AG09309 (cell line): ENCODE measurements around the gene RIMS3.

Experiments
- DNase-seq: peaks from one replicate; pipeline ENCODE4 v3.0.0-alpha.2; 2010; ENCODE audit warnings: low read depth
- H3K4me3 ChIP-seq: 2 replicates; pipeline ENCODE4 v1.5.1; 2011; ENCODE audit warnings: mild to moderate bottlenecking, low read depth, low read length, moderate library complexity; ENCODE audit not compliant: control insufficient read depth
- TF ChIP-seq, protein P1 (sequence below): IDR thresholded peaks from 2 replicates; pipeline ENCODE4 v1.5.1; 2011; ENCODE audit warnings: mild to moderate bottlenecking, low read depth, low read length, inconsistent platforms; ENCODE audit not compliant: insufficient read depth, control insufficient read depth; ENCODE audit errors: missing control alignments

Gene RIMS3

DNA sequence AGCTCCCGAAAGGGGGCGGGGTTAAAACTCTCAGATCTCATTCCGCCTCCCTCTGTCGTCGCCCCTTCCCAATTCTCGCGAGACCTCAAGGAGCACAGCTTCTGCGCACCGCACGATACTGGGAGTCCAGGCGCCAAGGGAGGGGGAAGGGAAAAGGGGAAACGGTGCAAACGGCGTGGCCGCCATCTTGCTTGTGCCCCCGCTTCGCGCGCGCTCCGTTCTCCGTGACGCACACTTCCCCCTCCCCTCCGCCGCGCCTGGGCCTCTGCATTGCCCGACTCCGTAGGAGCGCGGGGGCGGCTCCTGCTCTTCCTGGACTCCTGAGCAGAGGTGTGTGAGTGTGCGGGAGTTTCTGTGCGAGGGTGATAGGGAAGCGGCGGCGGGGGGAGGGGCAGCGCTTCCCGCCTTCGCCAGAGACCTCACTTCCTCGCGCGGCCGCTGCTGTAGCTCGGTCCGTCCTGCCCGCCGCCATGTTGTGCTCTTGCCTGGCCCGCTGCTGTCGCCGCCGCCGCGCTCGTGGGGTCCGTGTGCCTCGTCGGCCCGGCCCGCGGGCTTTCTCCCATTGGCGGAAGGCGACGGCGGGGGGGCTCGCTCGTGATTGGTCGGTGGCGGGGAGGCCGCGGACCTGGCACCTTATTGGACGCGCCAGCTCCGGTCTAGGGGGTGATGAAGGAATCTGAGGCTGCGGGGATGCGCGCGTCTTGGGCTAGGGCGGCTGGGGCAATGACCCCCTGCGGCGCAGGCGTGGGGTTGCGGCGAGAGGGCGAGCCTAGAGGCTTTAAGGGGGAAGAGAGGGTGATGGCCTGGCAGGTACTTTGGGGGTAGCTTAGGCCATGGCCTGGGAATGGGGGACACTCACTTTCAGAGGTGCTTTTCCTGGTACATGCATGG is 26.3 kb upstream of the RIMS3 start, which contains the start of gene NFYC:
Gene NFYC, plus strand, starts transcription at position 167 of the 891 bp plus-strand sequence. CDS start 47,140 bp downstream, outside the sequence.
- TF ChIP-seq, protein P1, sequence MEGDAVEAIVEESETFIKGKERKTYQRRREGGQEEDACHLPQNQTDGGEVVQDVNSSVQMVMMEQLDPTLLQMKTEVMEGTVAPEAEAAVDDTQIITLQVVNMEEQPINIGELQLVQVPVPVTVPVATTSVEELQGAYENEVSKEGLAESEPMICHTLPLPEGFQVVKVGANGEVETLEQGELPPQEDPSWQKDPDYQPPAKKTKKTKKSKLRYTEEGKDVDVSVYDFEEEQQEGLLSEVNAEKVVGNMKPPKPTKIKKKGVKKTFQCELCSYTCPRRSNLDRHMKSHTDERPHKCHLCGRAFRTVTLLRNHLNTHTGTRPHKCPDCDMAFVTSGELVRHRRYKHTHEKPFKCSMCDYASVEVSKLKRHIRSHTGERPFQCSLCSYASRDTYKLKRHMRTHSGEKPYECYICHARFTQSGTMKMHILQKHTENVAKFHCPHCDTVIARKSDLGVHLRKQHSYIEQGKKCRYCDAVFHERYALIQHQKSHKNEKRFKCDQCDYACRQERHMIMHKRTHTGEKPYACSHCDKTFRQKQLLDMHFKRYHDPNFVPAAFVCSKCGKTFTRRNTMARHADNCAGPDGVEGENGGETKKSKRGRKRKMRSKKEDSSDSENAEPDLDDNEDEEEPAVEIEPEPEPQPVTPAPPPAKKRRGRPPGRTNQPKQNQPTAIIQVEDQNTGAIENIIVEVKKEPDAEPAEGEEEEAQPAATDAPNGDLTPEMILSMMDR, result no peak
- H3K4me3 ChIP-seq, result peak within 1 kb of the TSS; percentile 73
- DNase-seq, result peak; percentile 89

DNA sequence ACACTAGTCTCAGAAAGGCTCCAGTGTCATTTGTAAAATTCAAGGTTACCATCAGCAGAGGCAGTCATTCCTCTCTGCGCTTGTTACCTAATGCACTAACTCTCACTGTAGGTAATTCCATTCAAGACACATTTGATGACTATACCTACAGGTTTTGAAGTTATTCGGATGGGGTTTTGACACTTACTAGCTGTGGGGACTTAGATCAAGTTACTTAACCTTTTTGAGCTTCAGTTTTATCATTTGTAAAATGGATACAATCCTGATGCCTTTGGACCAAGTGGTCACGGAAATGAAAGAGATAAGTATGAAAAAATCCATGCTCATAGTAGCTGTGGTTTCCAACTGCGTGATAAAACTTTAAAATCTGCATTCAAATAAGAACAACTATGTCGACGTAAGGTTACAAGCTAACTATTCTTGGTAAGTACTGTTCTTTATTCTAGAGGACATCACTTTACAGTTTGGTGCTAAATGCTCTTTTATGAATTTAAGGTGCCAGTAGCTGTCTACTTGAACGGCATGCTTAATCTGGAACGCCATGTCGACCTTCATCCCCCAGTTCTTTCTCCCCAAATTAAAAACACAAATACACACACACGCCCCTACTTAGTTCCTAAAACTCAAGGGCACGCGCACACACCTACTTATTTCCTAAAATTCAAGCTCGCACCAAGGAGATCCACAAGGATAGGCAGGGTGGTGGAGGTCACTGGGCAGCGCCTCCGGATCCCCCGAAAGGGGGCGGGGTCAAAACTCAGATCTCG is 25.5 kb upstream of the RIMS3 start:
- TF ChIP-seq, protein P1, result no peak
- DNase-seq, result no peak

DNA sequence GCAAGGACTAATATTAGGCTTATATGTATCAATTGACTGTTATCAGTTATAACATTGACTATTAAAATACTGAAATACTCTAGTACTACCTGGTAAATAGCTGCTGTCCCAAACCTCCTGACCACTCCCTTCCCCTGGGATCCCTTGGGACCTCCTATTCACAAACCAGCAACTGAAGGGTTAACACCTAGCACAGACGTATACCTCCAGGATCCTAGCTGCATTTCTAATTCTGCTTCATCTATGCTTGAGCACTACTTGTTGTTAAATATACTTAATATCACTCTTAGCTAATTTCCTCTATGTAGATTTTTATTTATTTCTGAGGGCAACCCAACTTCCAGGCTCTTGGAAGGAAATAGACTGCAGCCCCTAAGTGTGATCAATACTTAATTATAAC is 24.3 kb upstream of the RIMS3 start:
- no peak for DNase-seq
- TF ChIP-seq, protein P1, result no peak
- no peak overlapping the region for H3K4me3 ChIP-seq

More for the DNA sequence above, 25.5 kb upstream of the RIMS3 start:
- H3K4me3 ChIP-seq, result peak overlapping the region; percentile 73

DNA sequence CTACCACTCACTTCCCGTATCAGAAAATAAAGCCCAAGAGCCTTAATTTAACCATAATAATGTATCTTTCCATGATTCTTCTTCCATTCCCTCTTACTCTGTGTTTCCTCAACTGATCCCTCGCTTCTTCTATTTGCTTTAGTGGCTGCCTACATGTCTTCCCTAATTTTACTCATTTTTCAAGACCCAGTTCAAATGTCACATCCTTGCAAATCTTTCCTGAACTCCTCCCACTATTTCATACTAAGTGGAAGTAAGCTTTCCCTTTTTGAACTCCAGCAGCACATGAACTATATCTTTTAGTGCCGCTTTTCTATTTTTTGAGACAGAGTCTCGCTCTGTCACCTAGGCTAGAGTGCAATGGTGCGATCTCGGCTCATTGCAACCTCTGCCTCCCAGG is 22.2 kb upstream of the RIMS3 start:
- DNase-seq, result no peak
- H3K4me3 ChIP-seq, result no peak overlapping the region
- TF ChIP-seq, protein P1, result no peak

DNA sequence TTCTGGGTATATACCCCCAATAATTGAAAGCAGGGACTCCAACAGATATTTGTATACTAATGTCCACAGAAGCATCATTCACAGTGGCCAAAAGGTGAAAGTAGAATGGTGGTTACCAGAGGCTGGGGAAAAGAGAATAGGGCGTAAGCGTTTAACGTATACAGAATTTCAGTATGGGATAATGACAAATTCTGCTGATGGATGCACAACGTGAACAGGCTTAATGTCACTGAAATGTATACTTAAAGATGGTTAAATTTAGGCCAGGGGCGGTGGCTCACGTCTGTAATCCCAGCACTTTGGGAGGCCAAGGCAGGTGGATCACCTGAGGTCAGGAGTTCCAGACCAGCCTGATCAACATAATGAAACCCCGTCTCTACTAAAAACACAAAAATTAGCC is 21.6 kb upstream of the RIMS3 start:
- no peak for DNase-seq
- H3K4me3 ChIP-seq, result no peak overlapping the region
- TF ChIP-seq, protein P1, result no peak

DNA sequence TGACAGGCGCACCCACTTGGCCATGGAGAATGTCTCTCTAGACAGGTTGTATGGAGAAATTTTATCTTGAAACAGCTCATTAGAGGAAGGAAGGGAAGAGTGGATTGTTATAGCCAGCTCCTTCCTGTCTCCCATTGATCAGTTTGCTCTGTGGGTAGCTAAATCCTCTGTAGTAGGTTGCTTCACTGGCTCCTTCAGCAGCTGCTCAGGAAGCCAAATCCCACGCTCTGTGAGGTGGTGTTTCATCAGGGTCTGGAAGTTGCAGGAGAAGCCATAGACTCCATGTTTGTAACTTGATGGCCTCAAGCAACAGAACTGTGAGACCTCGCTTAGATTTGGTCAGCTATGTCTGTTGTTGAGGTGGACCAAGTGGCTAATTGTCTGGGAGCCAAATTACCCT is 19.2 kb upstream of the RIMS3 start:
- DNase-seq, result no peak
- no peak overlapping the region for H3K4me3 ChIP-seq

More for the DNA sequence above, 19.2 kb upstream of the RIMS3 start:
- TF ChIP-seq, protein P1, result no peak
